SU-DHL-6 (cell line): ENCODE measurements around the gene HLA-DOA.

Experiments used
- H2AFZ ChIP-seq: fragments of 200-600 bp; sonication (generic); 2 replicates; pipeline ENCODE4 v1.6.1; 2014; ENCODE audit warnings: low read depth, mild to moderate bottlenecking, moderate library complexity, mixed read lengths, antibody characterized with exemption, low read length; ENCODE audit not compliant: severe bottlenecking
- H3F3A ChIP-seq: fragments of 200-600 bp; shearing (Covaris generic); 2 replicates; pipeline ENCODE4 v1.6.0; 2016; ENCODE audit warnings: antibody characterized with exemption, mild to moderate bottlenecking; ENCODE audit not compliant: insufficient read depth
- H3K27ac ChIP-seq: fragments of 200-600 bp; sonication (generic); 2 replicates; pipeline ENCODE4 v1.5.1; 2016; ENCODE audit warnings: low read depth, mild to moderate bottlenecking, low read length, moderate library complexity, mixed read lengths
- H3K27me3 ChIP-seq: fragments of 200-600 bp; sonication (generic), shearing (Covaris generic); 2 replicates; pipeline ENCODE4 v1.6.0; 2014; ENCODE audit warnings: mild to moderate bottlenecking, low read length
- H3K36me3 ChIP-seq: fragments of 200-600 bp; sonication (generic); 2 replicates; pipeline ENCODE4 v1.6.1; 2014; ENCODE audit warnings: mild to moderate bottlenecking, low read length, mixed read lengths
- H3K4me2 ChIP-seq: fragments of 300-600, 200-600 bp; shearing (Covaris generic), sonication (generic); 2 replicates; pipeline ENCODE4 v1.6.0; 2014; ENCODE audit warnings: low read length, low read depth, mild to moderate bottlenecking; ENCODE audit not compliant: poor library complexity, severe bottlenecking
- H3K4me3 ChIP-seq: fragments of 200-600 bp; sonication (generic); 2 replicates; pipeline ENCODE4 v1.5.1; 2014; ENCODE audit warnings: antibody characterized with exemption, low read length, mild to moderate bottlenecking, mixed read lengths; ENCODE audit not compliant: insufficient read depth, poor library complexity, severe bottlenecking
- H3K79me2 ChIP-seq: fragments of 200-600 bp; sonication (generic); 2 replicates; pipeline ENCODE4 v1.6.1; 2014; ENCODE audit warnings: mild to moderate bottlenecking, low read length, moderate library complexity; ENCODE audit not compliant: insufficient read depth
- H3K9ac ChIP-seq: fragments of 200-600 bp; sonication (generic); 2 replicates; pipeline ENCODE4 v1.7.0; 2014; ENCODE audit warnings: mild to moderate bottlenecking, low read length
- H3K9me2 ChIP-seq: fragments of 200-600 bp; sonication (generic); replicated peaks from 2 replicates; pipeline ENCODE4 v1.6.1; 2014; ENCODE audit warnings: low read length; ENCODE audit not compliant: insufficient read depth
- H3K9me3 ChIP-seq: fragments of 200-600 bp; sonication (generic); 2 replicates; pipeline ENCODE4 v1.6.1; 2014; ENCODE audit warnings: low read length, mixed read lengths; ENCODE audit not compliant: insufficient read depth
- H4K20me1 ChIP-seq: fragments of 200-600 bp; sonication (generic); 2 replicates; pipeline ENCODE4 v1.6.1; 2014; ENCODE audit warnings: low read depth, mild to moderate bottlenecking, antibody characterized with exemption, low read length, moderate library complexity, mixed read lengths
- CTCF ChIP-seq: fragments of 200-600 bp; sonication (generic); IDR thresholded peaks from one replicate; pipeline ENCODE4 v1.5.1; 2017; ENCODE audit warnings: antibody characterized with exemption, mild to moderate bottlenecking, low read length, moderate library complexity; ENCODE audit not compliant: insufficient read depth, poor library complexity, severe bottlenecking
- EZH2phosphoT487 ChIP-seq: fragments of 200-600 bp; sonication (generic), shearing (Covaris generic); conservative IDR thresholded peaks from 2 replicates; pipeline ENCODE4 v1.6.1; 2018; ENCODE audit warnings: mild to moderate bottlenecking, antibody characterized with exemption, low read length, moderate library complexity, mixed read lengths

Gene HLA-DOA

GRCh38 chr6:33040157-33040556 lies 30.8 kb upstream of the HLA-DOA start:
- TF ChIP-seq CTCF = no peak
- TF ChIP-seq EZH2phosphoT487 = no peak
- H3K79me2 ChIP-seq = no peaks in the 10 kb centered on the region
- no peaks in the 10 kb centered on the region for H4K20me1 ChIP-seq
- H3F3A ChIP-seq = no peaks in the 10 kb centered on the region
- 0 out of 2 replicates have a peak, but pooled peaks cover 3% of the 10 kb centered on the region for H3K36me3 ChIP-seq
- no peak overlapping the region for H2AFZ ChIP-seq
- no peak overlapping the region for H3K4me2 ChIP-seq
- no peak overlapping the region for H3K9ac ChIP-seq
- H3K27me3 ChIP-seq = no peaks in the 10 kb centered on the region
- no peaks in the 10 kb centered on the region for H3K9me2 ChIP-seq
- peaks cover under 1% of the 10 kb centered on the region; the same call in 1 of the 2 replicates for H3K9me3 ChIP-seq
- H3K4me3 ChIP-seq = no peak overlapping the region
- H3K27ac ChIP-seq = no peak overlapping the region

GRCh38 chr6:33036535-33036934 lies 27.1 kb upstream of the HLA-DOA start:
- Histone ChIP-seq H3K9me2 (no peaks in the 10 kb centered on the region), H3K9ac (no peak overlapping the region), H3K27me3 (no peaks in the 10 kb centered on the region), H3K27ac (no peak overlapping the region), H3K4me3 (no peak overlapping the region), H3K36me3 (0 out of 2 replicates have a peak, but pooled peaks cover 10% of the 10 kb centered on the region), H4K20me1 (no peaks in the 10 kb centered on the region), H3K4me2 (no peak overlapping the region), H3K79me2 (no peaks in the 10 kb centered on the region), H2AFZ (no peak overlapping the region), H3F3A (peaks cover 1% of the 10 kb centered on the region; the same call in 1 of the 2 replicates), H3K9me3 (peaks cover 10% of the 10 kb centered on the region; the same call in 1 of the 2 replicates)
- TF ChIP-seq CTCF (no peak), EZH2phosphoT487 (no peak)

- peaks cover 18% of the 10 kb centered on the region for H3F3A ChIP-seq
- H3K4me3 ChIP-seq = no peak overlapping the region
- H3K79me2 ChIP-seq = no peaks in the 10 kb centered on the region
- TF ChIP-seq EZH2phosphoT487 (no peak), CTCF (no peak)
- no peak overlapping the region for H2AFZ ChIP-seq
- no peaks in the 10 kb centered on the region for H3K27me3 ChIP-seq
- 0 out of 2 replicates have a peak, but pooled peaks cover 10% of the 10 kb centered on the region for H3K36me3 ChIP-seq
- no peak overlapping the region for H3K4me2 ChIP-seq
- no peak overlapping the region for H3K27ac ChIP-seq
- no peak overlapping the region for H3K9ac ChIP-seq
- H3K9me2 ChIP-seq = no peaks in the 10 kb centered on the region
- peaks cover 10% of the 10 kb centered on the region; the same call in 1 of the 2 replicates for H3K9me3 ChIP-seq
- H4K20me1 ChIP-seq = no peaks in the 10 kb centered on the region
Observed at GRCh38 chr6:33034554-33034953, 25.2 kb upstream of the HLA-DOA start.
